C4-2B (cell line): ENCODE results near the gene ASB18.

Experiments used
- ZFX ChIP-seq: fragments of 450-650 bp; IDR thresholded peaks from 2 replicates; pipeline ENCODE4 v1.6.1; 2017
- TF ChIP-seq, protein P1 (sequence below): fragments of 450-650 bp; conservative IDR thresholded peaks from 2 replicates; pipeline ENCODE4 v1.5.1; 2017; ENCODE audit warnings: mild to moderate bottlenecking

GRCh38 chr2:236169151-236169721, 95.0 kb downstream of the ASB18 start:
- TF ChIP-seq, protein P1, sequence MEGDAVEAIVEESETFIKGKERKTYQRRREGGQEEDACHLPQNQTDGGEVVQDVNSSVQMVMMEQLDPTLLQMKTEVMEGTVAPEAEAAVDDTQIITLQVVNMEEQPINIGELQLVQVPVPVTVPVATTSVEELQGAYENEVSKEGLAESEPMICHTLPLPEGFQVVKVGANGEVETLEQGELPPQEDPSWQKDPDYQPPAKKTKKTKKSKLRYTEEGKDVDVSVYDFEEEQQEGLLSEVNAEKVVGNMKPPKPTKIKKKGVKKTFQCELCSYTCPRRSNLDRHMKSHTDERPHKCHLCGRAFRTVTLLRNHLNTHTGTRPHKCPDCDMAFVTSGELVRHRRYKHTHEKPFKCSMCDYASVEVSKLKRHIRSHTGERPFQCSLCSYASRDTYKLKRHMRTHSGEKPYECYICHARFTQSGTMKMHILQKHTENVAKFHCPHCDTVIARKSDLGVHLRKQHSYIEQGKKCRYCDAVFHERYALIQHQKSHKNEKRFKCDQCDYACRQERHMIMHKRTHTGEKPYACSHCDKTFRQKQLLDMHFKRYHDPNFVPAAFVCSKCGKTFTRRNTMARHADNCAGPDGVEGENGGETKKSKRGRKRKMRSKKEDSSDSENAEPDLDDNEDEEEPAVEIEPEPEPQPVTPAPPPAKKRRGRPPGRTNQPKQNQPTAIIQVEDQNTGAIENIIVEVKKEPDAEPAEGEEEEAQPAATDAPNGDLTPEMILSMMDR: no peak
- TF ChIP-seq ZFX: no peak
